Measurements from ENCODE around the gene VARS2. TPM values are rescaled to one million over a fixed set of nuclear protein-coding genes. Genes with fewer than 3 reads are reported as not detected.

The VARS2 gene
- total RNA-seq, 1 experiment from 2014 or later, result 68.2 TPM

DNA sequence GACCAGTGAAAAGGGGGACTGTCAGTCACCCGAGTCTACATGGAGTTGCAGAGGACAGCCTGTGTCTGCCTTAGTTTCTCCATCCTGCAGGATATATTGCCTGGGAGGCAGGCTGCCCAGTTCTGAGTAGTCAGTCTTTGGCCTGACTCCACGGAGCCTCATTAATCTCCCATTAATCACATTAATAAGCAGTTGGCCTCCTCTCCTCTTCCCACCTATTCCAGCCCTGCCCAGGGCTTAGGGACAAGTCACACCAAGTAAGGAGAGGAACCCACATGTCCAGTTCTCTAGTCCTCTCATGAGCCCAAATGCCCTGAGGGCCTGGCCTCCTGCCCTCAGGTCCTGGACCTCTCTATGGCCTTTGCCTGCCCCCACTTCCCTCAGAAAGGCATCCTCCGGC lies 25.4 kb downstream of the VARS2 start:
- H4K5ac ChIP-seq (ENCODE audit: insufficient read length, low read depth, low read length), result no peak overlapping the region

More for the DNA sequence above, 25.4 kb downstream of the VARS2 start:
- Histone ChIP-seq H3K27ac (ENCODE audit: insufficient read length, low read depth, low read length) (no peak overlapping the region), H2BK15ac (ENCODE audit: low read depth, low read length) (no peak overlapping the region), H2BK120ac (ENCODE audit: low read depth, low read length, poor library complexity, severe bottlenecking) (no peak overlapping the region), H3K27me3 (ENCODE audit: insufficient read depth, low read length) (no peaks in the 10 kb centered on the region), H3K18ac (ENCODE audit: insufficient read length, low read depth, low read length) (no peak overlapping the region), H2BK5ac (ENCODE audit: insufficient read length, low read length) (no peak overlapping the region), H3K4me2 (ENCODE audit: insufficient read depth, insufficient read length, low read length) (no peak overlapping the region), H2BK20ac (ENCODE audit: low read depth, low read length, poor library complexity, severe bottlenecking) (no peak overlapping the region), H3K4me1 (ENCODE audit: insufficient read depth, low read length) (peaks cover 6% of the 10 kb centered on the region; the same call in 1 of the 2 replicates), H3K4ac (ENCODE audit: low read depth, low read length) (no peak overlapping the region), H2AK5ac (ENCODE audit: insufficient read length, low read length) (no peak overlapping the region), H4K91ac (ENCODE audit: insufficient read length, low read depth, low read length) (no peak overlapping the region), H3K9me3 (ENCODE audit: control insufficient read depth, low read depth, low read length) (no peaks in the 10 kb centered on the region), H3K79me2 (ENCODE audit: insufficient read depth, low read length) (no peaks in the 10 kb centered on the region), H3K23me2 (ENCODE audit: insufficient read length, low read depth, low read length, poor library complexity, severe bottlenecking) (no peaks in the 10 kb centered on the region), H4K20me1 (ENCODE audit: control insufficient read depth, insufficient read depth, insufficient read length) (no peaks in the 10 kb centered on the region), H2BK12ac (ENCODE audit: insufficient read length, low read depth, low read length) (no peak overlapping the region), H2AFZ (ENCODE audit: low read length) (no peak overlapping the region), H3K56ac (ENCODE audit: insufficient read length, low read depth, low read length) (no peak overlapping the region), H4K8ac (replicated peaks; ENCODE audit: insufficient read length, low read depth, low read length) (no peak overlapping the region), H3K79me1 (ENCODE audit: insufficient read depth, low read depth, low read length, poor library complexity, severe bottlenecking) (no peaks in the 10 kb centered on the region), H3K14ac (ENCODE audit: insufficient read depth, low read length) (no peak overlapping the region), H3K23ac (ENCODE audit: insufficient read length, low read depth, low read length) (no peak overlapping the region), H3K9ac (ENCODE audit: extremely low read depth, insufficient read length, low read length) (no peak overlapping the region), H3T11ph (ENCODE audit: low read length) (no peak overlapping the region)
- no peak for DNase-seq
- TF ChIP-seq, protein P1, sequence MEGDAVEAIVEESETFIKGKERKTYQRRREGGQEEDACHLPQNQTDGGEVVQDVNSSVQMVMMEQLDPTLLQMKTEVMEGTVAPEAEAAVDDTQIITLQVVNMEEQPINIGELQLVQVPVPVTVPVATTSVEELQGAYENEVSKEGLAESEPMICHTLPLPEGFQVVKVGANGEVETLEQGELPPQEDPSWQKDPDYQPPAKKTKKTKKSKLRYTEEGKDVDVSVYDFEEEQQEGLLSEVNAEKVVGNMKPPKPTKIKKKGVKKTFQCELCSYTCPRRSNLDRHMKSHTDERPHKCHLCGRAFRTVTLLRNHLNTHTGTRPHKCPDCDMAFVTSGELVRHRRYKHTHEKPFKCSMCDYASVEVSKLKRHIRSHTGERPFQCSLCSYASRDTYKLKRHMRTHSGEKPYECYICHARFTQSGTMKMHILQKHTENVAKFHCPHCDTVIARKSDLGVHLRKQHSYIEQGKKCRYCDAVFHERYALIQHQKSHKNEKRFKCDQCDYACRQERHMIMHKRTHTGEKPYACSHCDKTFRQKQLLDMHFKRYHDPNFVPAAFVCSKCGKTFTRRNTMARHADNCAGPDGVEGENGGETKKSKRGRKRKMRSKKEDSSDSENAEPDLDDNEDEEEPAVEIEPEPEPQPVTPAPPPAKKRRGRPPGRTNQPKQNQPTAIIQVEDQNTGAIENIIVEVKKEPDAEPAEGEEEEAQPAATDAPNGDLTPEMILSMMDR (conservative IDR thresholded peaks at IDR 0.05), result no peak
- no CpG with 5 or more reads among the region's 3 CpGs for WGBS (ENCODE audit: extremely low coverage, insufficient read length, low lambda C conversion rate)
- Mint-ChIP-seq H3K36me3 (ENCODE audit: insufficient read depth in 1 of 3, low read depth in 3 of 3) (no peaks in the 10 kb centered on the region), H3K27ac (no peak overlapping the region), H3K4me1 (peaks cover 32 to 50% of the 10 kb centered on the region in 2 experiments), H3K27me3 (ENCODE audit: low read depth) (peaks cover 6% of the 10 kb centered on the region), H3K9me3 (no peaks in the 10 kb centered on the region), H3K4me3 (no peak overlapping the region)
